SJCRH30 (cell line): ENCODE measurements around the gene CD300LF. TPM values are rescaled to one million over a fixed set of nuclear protein-coding genes. Genes with fewer than 3 reads are reported as not detected.
A peak's percentile ranks its signal among the peaks of the same experiment; 100 is the strongest.

Experiments
- DNase-seq, 2 experiments: peaks; one replicate each; pipeline ENCODE4 v3.0.0-alpha.2; 2015 to 2020
- H3K27ac ChIP-seq: fragments of 250-450 bp; sonication (Bioruptor Pico); 2 replicates; pipeline ENCODE4 v1.5.1; 2020; ENCODE audit warnings: mild to moderate bottlenecking, moderate library complexity
- H3K27me3 ChIP-seq: fragments of 250-450 bp; sonication (Bioruptor Pico); 2 replicates; pipeline ENCODE4 v1.5.1; 2020; ENCODE audit warnings: mild to moderate bottlenecking, moderate library complexity
- H3K36me3 ChIP-seq: fragments of 250-450 bp; sonication (Bioruptor Pico); 2 replicates; pipeline ENCODE4 v1.5.1; 2020; ENCODE audit warnings: mild to moderate bottlenecking, moderate library complexity
- H3K4me1 ChIP-seq: fragments of 250-450 bp; sonication (Bioruptor Pico); 2 replicates; pipeline ENCODE4 v1.5.1; 2020; ENCODE audit warnings: mild to moderate bottlenecking, moderate library complexity
- H3K4me3 ChIP-seq: fragments of 250-450 bp; sonication (Bioruptor Pico); 2 replicates; pipeline ENCODE4 v1.5.1; 2020; ENCODE audit warnings: mild to moderate bottlenecking, moderate library complexity
- H3K9me3 ChIP-seq: fragments of 250-450 bp; sonication (Bioruptor Pico); replicated peaks from 2 replicates; pipeline ENCODE4 v1.5.1; 2020; ENCODE audit warnings: mild to moderate bottlenecking, moderate library complexity
- total RNA-seq: library from RNA; depleted of rRNA; stranded (reverse); fragments of >200 nt; shearing (Covaris generic); gene quantifications from 2 replicates; pipeline ENCODE4 v1.2.3, GENCODE V29; 2014; rRNA removed

CD300LF gene
- not detected in 2 replicates for total RNA-seq

DNA sequence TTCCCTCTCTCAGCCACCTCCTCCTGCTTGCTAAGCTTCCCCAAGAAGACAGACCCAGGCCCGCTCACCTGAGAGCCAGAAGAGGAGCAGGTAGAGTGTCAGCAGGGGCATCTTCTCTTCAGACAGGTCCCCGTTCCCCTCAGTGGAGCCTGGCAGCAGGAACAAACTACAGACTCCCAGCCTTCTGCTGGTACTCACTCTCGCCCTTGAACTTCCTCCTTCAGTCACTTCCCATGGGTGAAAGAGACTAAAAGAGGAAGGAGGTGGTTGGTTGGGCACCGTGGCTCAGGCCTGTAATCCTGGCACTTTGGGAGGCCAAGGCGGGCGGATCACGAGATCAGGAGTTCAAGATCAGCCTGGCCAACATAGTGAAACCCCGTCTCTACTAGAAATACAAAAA is at the start of gene CD300LF:
CD300LF (minus strand) TSS at position 168 of the 400 bp plus-strand sequence; CDS start at position 111, 57 bp downstream.
- H3K36me3 ChIP-seq = no peaks in the 10 kb centered on the region
- no peak for DNase-seq
- H3K9me3 ChIP-seq = no peaks in the 10 kb centered on the region
- H3K4me1 ChIP-seq = no peaks in the 10 kb centered on the region
- H3K27ac ChIP-seq = no peak within 1 kb of the TSS
- H3K4me3 ChIP-seq = no peak within 1 kb of the TSS
- peaks cover 41% of the 10 kb centered on the region for H3K27me3 ChIP-seq

DNA sequence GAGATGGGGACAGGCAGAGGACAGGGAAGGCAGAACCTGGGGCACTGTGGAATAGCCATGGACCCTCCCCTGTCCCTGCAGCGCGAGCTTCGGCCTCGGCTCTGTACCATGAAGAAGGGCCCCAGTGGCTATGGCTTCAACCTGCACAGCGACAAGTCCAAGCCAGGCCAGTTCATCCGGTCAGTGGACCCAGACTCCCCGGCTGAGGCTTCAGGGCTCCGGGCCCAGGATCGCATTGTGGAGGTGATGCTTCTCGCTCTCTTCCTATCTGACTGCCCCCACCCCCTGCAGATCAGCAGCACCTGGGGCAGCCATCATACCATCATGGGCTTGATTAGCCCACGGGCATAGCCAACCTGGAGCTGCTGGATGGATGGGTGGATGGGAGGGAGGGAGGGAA is 49.2 kb upstream of the CD300LF start:
- Histone ChIP-seq H3K4me3 (no peak overlapping the region), H3K4me1 (peaks cover 43% of the 10 kb centered on the region), H3K36me3 (no peaks in the 10 kb centered on the region), H3K27ac (no peak overlapping the region), H3K27me3 (no peaks in the 10 kb centered on the region), H3K9me3 (no peaks in the 10 kb centered on the region)
- no peak for DNase-seq

DNA sequence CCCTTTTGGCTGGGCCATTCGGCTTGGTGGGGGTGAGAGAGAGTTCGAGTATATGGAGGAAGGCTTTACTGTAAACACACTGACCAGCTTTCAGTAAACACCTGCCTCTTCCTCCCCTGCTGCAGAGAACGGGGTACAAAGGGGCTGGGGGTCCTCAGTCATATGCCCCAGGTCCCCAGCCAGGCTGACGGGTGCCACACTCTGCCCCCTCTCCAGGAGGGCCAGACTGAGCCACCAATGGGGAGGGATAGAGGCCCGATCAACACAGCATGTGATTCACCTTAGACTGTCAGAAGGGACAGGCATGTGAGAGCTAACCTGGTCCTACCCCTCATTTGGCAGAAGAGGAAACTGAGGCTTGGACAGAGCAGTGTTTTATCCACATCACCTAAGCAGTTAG is 48.7 kb upstream of the CD300LF start:
- H3K27me3 ChIP-seq = no peaks in the 10 kb centered on the region
- no peak overlapping the region for H3K27ac ChIP-seq
- no peak for DNase-seq
- H3K4me1 ChIP-seq = peaks cover 46% of the 10 kb centered on the region
- H3K9me3 ChIP-seq = no peaks in the 10 kb centered on the region
- no peak overlapping the region for H3K4me3 ChIP-seq
- H3K36me3 ChIP-seq = no peaks in the 10 kb centered on the region

DNA sequence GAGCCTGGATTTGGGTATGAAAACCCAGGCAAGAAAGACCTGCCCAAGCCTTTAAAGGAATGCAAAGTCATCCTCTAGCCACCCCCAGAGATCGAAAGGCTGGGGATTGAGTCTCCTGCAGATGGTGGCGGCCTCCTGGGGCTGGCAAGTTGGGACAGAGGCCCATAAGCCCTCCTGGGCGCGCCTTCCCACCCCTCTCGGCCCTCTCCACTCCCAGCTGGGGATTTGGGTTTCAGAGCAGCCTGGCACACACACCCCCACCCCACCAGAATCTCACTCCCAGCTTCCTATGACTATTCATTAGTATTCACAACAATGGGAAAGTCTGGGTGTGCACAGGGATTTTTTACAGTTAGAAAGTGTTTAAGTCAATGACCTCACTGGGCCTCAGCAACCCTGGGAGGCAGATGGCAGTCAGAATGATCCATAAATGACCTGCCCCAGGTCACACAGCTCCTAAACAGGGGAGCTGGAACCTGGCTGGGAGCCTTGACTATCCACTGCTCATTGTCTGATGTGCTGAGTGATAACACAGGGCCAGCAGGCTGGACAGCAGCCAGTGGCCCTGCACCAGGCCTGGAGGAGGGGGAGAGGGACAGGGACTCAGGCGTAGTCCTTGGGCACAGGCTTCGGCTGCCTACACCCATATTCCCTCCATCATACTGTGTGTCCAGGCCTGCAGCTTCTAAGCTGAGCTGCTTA is 47.8 kb upstream of the CD300LF start:
- DNase-seq = no peak
- Histone ChIP-seq H3K4me1 (peaks cover 46% of the 10 kb centered on the region), H3K27ac (peak overlapping the region; percentile 9; the same call in 1 of the 2 replicates)

DNA sequence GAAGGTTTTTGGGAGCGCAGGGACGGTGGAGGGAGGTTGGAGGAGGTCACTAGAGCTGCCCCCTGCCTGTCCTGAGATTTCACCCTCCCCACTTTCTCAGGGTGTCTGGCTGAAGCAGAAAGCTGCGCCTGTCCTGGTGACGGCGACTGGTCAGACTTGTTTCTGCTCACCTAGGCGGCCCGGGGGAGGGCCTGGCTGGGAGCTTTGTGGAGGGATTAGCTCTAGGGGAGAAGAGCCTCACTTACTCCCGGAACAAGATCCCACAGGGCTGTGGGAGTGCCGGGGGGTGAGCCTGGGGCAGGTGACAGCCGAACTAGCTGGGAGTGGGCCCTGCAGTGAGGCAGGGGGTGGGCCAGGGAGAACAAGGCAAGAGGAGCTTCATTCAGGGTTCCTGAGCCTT is 47.2 kb upstream of the CD300LF start:
- no peak for DNase-seq
- Histone ChIP-seq H3K36me3 (no peaks in the 10 kb centered on the region), H3K9me3 (no peaks in the 10 kb centered on the region), H3K4me1 (peaks cover 52% of the 10 kb centered on the region), H3K4me3 (no peak overlapping the region), H3K27ac (peak overlapping the region; percentile 9; the same call in 1 of the 2 replicates), H3K27me3 (no peaks in the 10 kb centered on the region)

More for the DNA sequence above, 47.8 kb upstream of the CD300LF start:
- Histone ChIP-seq H3K4me3 (no peak overlapping the region), H3K36me3 (no peaks in the 10 kb centered on the region), H3K27me3 (no peaks in the 10 kb centered on the region), H3K9me3 (no peaks in the 10 kb centered on the region)

DNA sequence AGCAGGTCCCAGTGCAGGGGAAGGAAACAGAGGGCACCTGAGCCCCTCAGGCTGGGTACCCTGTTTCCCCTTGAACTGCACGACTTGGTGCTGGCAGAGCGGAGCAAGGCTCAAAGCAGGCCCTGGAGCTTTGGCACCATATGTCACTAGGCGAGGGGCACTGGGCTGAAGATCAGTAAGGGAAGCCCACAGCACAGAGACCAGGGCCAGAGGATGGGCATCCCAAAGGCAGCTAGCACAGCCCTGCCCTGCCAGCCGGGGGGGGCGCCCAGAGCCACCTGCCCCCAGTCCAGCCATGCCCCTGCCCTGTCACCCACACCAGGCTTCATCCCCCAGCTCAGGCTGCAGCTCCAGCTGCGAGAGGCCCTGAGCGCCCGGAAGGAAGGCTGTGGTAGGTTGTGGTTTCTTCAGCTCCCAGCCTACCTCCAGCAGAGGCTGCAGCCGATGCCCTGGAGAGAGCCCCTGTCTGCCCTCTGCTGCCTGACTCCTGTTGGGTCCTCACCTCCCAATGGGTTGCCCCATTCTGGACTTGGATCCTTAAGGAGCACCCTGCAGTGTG is 46.6 kb upstream of the CD300LF start:
- H3K27me3 ChIP-seq = no peaks in the 10 kb centered on the region
- DNase-seq = peak; percentile 69 to 80
- H3K36me3 ChIP-seq = no peaks in the 10 kb centered on the region
- no peak overlapping the region; the same call in 1 of the 2 replicates for H3K27ac ChIP-seq
- no peaks in the 10 kb centered on the region for H3K9me3 ChIP-seq
- H3K4me1 ChIP-seq = peaks cover 53% of the 10 kb centered on the region
- H3K4me3 ChIP-seq = no peak overlapping the region

DNA sequence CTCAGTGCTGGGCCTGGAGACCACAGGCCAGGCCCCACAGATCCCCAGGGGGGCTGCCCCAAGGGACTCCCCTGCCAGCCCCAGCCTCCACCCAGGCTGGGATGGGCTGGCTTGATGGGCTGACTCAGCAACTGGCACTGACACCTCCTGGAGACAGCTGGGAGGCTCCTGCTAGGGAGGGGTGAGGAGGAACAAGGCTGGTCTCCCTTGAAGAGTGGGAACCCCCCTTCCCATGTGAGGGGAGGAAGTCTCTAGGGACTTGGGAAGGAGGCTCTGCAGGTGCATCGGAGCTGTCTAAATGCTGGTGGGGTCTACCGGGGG is 46.1 kb upstream of the CD300LF start:
- Histone ChIP-seq H3K9me3 (no peaks in the 10 kb centered on the region), H3K36me3 (no peaks in the 10 kb centered on the region), H3K27ac (peak overlapping the region; percentile 71), H3K27me3 (no peaks in the 10 kb centered on the region), H3K4me1 (peaks cover 53% of the 10 kb centered on the region), H3K4me3 (peak overlapping the region; percentile 30; the same call in 1 of the 2 replicates)
- peak; percentile 86 to 87 for DNase-seq

DNA sequence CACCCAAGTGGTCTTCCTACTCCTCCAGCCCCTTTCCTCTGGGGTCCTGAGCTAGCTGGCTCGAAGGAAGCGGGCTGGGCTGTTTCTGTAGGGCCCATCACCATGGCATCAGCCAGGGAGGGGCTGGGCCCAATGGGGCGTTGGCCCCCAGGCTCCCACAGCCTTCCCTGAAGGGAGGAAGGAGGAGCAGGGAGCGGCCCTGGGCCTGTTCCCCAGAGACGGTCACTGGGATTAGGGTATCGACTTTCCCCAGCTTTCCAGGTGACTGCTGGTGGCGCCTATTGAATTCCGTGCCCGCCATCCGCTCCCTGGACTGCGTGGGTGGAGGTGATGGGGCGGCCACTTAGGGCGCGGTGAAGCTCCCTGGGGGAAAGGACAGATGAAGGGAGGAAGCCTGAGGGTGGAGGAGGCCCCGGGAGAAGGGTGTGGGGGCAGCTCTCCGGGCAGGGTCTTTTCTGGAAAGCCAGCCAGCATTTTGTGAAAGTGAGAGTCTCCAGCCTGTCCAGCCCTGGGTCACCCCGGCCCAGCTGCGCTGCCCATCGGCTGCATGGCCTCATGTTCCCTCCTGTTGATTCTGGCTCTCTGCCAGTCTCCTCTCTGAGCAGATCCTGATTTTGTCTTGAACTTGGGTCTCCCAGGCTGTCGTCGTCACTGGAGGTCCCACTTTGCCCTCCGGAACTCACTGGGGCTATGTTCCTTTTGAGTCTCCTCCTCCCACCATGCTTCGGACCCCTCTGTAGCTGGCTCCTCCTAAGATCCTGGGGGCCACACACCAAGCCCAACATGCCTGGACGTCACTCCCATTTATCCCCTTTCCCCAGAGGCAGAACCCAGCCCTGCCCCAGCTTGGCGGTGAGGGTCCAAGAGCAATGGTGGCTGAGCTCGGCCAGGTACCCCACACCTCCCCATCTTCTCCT is 45.5 kb upstream of the CD300LF start:
- Histone ChIP-seq H3K27me3 (no peaks in the 10 kb centered on the region), H3K36me3 (no peaks in the 10 kb centered on the region), H3K4me1 (peaks cover 53% of the 10 kb centered on the region), H3K27ac (peak overlapping the region; percentile 71), H3K4me3 (peak overlapping the region; percentile 30), H3K9me3 (no peaks in the 10 kb centered on the region)
- peak; percentile 86 to 91 for DNase-seq

DNA sequence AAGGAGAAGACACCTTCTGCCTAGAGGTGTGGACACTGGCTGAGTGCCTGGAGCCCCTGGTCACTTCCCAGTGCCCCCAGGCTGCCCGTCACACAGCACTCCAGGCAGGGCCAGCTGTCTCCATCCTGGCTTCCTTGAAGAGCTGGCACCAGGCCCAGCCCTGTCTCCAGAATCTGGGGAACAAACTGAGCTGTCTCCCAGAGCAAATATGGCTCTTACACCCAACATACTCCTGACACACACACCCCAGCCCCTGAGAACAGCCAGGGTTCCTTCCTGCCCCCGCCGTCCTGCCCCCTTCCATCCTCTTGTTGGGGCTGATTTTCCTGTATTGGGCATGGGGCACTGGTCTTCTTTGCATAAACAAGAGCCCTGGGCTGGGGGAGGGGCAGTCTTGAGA is 44.8 kb upstream of the CD300LF start:
- Histone ChIP-seq H3K4me1 (peaks cover 53% of the 10 kb centered on the region), H3K36me3 (no peaks in the 10 kb centered on the region), H3K27ac (peak overlapping the region; percentile 71), H3K27me3 (no peaks in the 10 kb centered on the region), H3K9me3 (no peaks in the 10 kb centered on the region), H3K4me3 (peak overlapping the region; percentile 30)
- peak; percentile 88 to 92 for DNase-seq

DNA sequence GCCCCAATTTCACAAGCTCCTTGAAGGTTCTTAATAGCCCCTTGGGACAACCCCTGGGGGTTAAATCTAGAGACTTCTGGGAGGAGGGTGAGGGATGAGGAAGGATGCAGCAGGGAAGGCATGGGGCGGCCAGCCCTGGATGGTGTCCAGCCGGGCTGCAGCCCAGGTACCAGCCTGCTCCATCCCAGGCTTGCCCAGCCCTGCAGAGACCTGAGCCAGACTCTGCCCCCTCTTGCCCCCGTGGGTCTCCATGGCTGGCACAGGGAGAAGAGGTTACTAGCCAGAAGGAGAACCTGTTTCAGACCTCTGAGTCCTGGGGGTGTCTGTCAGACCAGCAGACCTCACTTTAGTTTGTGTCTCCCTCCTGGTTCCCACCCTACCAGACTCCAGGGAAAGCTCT is 44.2 kb upstream of the CD300LF start:
- H3K4me3 ChIP-seq = no peak overlapping the region
- H3K36me3 ChIP-seq = no peaks in the 10 kb centered on the region
- H3K4me1 ChIP-seq = peaks cover 53% of the 10 kb centered on the region
- H3K27ac ChIP-seq = peak overlapping the region; percentile 71; the same call in 1 of the 2 replicates
- no peak for DNase-seq
- no peaks in the 10 kb centered on the region for H3K27me3 ChIP-seq
- no peaks in the 10 kb centered on the region for H3K9me3 ChIP-seq

DNA sequence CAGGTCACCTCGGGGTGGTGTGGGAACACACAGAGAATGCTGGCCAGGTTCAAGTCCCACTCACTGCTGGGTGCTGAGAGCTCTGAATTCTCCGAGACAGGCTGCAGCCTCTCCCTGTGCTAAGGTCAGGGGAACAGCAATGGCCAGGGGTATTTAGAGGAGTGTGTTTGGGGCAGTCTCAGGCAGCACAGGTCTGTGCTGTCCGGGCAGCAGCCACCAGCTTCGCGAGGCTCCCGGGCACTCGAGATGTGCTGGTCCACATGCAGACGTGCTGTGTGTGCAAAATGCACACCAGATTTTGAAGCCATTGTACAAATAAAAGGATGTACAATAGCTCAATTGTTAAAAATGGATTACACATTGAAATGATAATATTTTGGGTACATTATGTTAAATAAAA is 42.8 kb upstream of the CD300LF start:
- no peaks in the 10 kb centered on the region for H3K9me3 ChIP-seq
- H3K4me3 ChIP-seq = no peak overlapping the region
- no peak for DNase-seq
- H3K27ac ChIP-seq = no peak overlapping the region
- H3K36me3 ChIP-seq = no peaks in the 10 kb centered on the region
- H3K27me3 ChIP-seq = no peaks in the 10 kb centered on the region
- H3K4me1 ChIP-seq = peaks cover 47% of the 10 kb centered on the region

DNA sequence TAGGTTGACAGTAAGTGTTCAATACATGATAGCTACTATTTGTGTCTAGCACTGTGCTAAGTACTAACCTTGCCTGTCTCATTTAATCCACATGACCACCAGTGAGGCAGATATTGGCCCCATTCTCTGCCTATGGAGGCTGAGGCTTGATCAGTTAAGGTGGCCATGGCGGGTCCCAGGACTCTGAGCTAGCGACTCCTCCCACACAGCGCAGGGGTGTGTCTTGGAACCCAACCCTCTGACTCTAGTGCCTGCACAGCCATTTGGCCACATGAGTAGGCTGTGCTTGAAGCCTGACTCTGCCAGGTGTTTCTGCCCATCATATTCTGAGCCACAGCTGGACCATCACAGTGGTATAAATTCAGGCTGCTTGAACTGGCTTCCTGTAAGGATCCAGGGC is 42.1 kb upstream of the CD300LF start:
- Histone ChIP-seq H3K36me3 (no peaks in the 10 kb centered on the region), H3K4me1 (peaks cover 42% of the 10 kb centered on the region), H3K9me3 (no peaks in the 10 kb centered on the region), H3K27ac (no peak overlapping the region), H3K4me3 (no peak overlapping the region), H3K27me3 (no peaks in the 10 kb centered on the region)
- peak; percentile 76 to 90 for DNase-seq

DNA sequence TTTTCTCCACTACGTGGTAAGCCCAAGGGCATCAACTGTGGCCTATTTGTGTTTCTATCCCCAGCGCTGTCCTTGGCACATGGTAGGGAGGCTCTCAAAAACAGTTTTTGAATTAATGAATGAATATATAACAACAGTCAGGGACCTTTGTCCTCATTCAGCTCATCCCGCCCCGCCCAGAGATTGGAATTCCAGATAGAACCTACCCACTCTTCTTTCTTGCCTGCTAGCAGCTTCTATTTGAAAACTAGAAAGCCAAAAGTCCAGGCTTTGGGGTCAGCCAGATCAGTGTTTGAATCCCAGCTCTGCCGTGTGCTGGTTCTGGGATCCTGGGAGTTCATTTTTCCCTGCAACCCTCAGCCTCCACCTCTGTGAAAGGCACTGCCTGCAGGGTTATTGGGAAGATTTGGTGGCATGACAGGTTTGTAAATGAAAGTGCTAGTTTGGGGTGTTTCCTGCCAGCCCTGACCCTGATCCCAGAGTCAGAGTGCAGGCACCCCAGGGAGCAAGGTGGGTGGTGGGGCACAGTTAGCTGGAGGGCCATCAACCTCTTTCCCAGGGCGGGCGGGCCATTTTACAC is 40.2 kb upstream of the CD300LF start:
- peaks cover 23% of the 10 kb centered on the region for H3K4me1 ChIP-seq
- no peak overlapping the region for H3K4me3 ChIP-seq
- no peaks in the 10 kb centered on the region for H3K36me3 ChIP-seq
- no peaks in the 10 kb centered on the region for H3K9me3 ChIP-seq
- no peak for DNase-seq
- no peak overlapping the region for H3K27ac ChIP-seq
- H3K27me3 ChIP-seq = no peaks in the 10 kb centered on the region

DNA sequence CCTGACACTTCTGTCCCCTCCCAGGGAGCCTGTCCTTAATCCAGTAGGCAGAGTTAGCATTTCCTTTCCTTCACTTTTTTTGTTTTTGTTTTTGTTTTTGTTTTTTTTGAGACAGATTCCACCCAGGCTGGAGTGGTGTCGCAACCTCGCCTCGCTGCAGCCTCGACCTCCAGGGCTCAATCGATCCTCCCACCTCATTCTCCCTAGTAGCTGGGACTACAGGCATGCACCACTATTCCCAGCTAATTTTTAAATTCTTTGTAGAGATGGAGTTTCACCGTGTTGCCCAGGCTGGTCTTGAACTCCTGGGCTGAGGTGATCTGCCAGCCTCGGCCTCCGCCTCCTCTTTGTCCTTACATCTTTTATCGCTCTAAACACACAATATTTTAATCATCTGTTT is 39.7 kb upstream of the CD300LF start:
- H3K4me3 ChIP-seq = no peak overlapping the region
- H3K4me1 ChIP-seq = peaks cover 18% of the 10 kb centered on the region
- no peaks in the 10 kb centered on the region for H3K36me3 ChIP-seq
- H3K9me3 ChIP-seq = no peaks in the 10 kb centered on the region
- H3K27ac ChIP-seq = no peak overlapping the region
- DNase-seq = no peak
- H3K27me3 ChIP-seq = no peaks in the 10 kb centered on the region
